Memory B cell (primary cell): ENCODE measurements around the gene ZBTB7C.

Experiments
- ATAC-seq: fragments of 150-1000 bp; cut with Tn5 transposase; 2 replicates; pipeline ENCODE4 v1.10.0; 2021; ENCODE audit warnings: low read depth, mild to moderate bottlenecking, moderate library complexity
- DNase-seq, 2 donors: peaks; one replicate each; pipeline ENCODE4 v3.0.0; 2022; ENCODE audit warnings: low spot score in 2 of 2
- H3K27ac Mint-ChIP-seq: one replicate; pipeline ENCODE4 v1.8.0; 2022; ENCODE audit warnings: mild to moderate bottlenecking, moderate library complexity, mixed read lengths
- H3K27me3 Mint-ChIP-seq: one replicate; pipeline ENCODE4 v1.8.0; 2022; ENCODE audit warnings: mixed read lengths
- H3K36me3 Mint-ChIP-seq: one replicate; pipeline ENCODE4 v1.8.0; 2022; ENCODE audit warnings: mild to moderate bottlenecking, mixed read lengths
- H3K4me1 Mint-ChIP-seq: one replicate; pipeline ENCODE4 v1.8.0; 2022; ENCODE audit warnings: mixed read lengths
- H3K4me3 Mint-ChIP-seq: one replicate; pipeline ENCODE4 v1.8.0; 2022; ENCODE audit warnings: mild to moderate bottlenecking, moderate library complexity, mixed read lengths
- H3K9me3 Mint-ChIP-seq: one replicate; pipeline ENCODE4 v1.8.0; 2022; ENCODE audit warnings: mixed read lengths

The ZBTB7C gene

DNA sequence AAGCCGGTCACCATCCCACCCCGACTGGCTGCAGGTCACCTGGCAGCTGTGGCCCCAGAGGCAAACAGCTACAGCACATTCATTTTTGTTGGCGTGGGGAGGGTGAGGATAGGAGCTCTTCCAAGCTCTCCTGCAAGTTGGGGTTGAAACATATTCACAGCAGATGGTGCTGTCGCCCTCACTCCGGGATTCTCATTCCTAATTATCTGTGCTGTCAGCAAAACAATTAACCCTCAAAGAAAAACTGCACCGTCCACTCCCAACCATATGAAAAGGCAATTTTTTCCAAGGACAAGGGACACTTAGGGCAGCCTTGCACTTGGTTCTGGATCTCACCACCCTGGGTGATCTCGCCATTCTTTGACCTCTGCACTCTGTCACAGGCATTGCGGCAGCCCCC lies 68.6 kb downstream of the ZBTB7C start:
- no peaks in the 10 kb centered on the region for H3K27me3 Mint-ChIP-seq
- H3K4me3 Mint-ChIP-seq = no peak overlapping the region
- no peaks in the 10 kb centered on the region for H3K4me1 Mint-ChIP-seq
- no peak for DNase-seq
- H3K36me3 Mint-ChIP-seq = no peaks in the 10 kb centered on the region
- ATAC-seq = no peak
- H3K27ac Mint-ChIP-seq = no peak overlapping the region
- no peaks in the 10 kb centered on the region for H3K9me3 Mint-ChIP-seq

DNA sequence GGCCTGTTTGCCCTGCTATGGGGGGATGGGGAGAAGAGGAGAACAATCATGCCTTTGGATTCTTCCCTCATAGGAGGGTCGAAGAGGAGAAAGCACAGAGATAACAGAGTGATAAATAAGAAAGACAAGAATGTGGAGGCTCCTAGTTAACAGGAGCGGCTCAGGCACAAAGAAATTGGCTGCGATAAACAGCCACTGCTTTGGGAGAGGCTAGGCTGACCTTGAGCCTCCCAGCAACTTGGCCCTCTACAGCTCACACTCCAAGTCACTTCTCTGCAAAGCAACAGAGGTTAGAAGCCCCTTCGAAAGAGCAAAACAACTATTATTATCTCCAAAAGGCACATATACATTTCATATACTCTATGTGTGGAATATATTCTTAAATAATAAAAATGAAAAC lies 69.5 kb downstream of the ZBTB7C start:
- Mint-ChIP-seq H3K27ac (no peak overlapping the region), H3K4me1 (no peaks in the 10 kb centered on the region), H3K4me3 (no peak overlapping the region), H3K36me3 (no peaks in the 10 kb centered on the region), H3K27me3 (no peaks in the 10 kb centered on the region), H3K9me3 (no peaks in the 10 kb centered on the region)
- ATAC-seq (no peak), DNase-seq (no peak)

DNA sequence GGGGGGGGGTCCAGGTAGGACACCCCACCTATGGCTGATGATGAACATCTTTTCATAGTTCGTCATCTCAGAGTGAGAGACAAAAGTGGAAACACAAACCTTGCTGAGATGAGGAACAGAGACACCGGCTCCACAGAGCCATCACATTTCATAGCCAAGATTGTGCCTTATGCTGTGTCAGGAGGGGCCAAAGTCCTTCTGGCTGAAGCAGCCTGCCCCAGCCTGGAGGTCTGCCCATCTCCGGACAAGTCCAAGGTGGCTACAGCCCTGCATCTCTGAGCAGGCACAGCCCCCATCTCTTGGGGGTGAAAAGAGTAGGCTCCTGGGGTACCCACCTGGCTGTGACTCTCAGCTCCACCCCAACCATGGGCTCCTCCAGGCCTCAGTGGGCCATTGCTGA lies 70.3 kb downstream of the ZBTB7C start:
- Mint-ChIP-seq H3K27ac (no peak overlapping the region), H3K4me3 (no peak overlapping the region), H3K36me3 (no peaks in the 10 kb centered on the region), H3K27me3 (peaks cover 2% of the 10 kb centered on the region), H3K4me1 (no peaks in the 10 kb centered on the region), H3K9me3 (no peaks in the 10 kb centered on the region)
- no peak for DNase-seq
- no peak for ATAC-seq

DNA sequence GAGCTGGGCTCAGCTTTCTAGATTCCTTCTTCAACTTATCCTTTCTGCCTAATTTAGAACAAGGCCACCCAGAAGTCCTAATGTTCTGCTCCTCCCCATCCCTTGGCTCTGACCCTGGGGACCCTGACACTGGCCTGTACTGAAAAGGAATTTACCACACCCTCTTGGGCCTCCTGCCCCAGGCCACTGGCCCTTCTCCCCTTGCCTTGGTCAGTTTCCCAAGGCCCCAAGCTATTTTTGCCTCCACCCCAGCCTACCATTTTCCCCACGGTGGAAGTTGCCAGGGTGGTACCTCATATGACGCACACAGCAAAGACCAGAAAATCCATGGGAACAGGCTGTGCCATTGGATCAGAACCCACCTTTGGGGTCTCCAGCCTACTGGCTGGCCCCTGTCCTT lies 72.1 kb downstream of the ZBTB7C start:
- Mint-ChIP-seq H3K9me3 (no peaks in the 10 kb centered on the region), H3K27me3 (peaks cover 3% of the 10 kb centered on the region), H3K4me1 (no peaks in the 10 kb centered on the region), H3K4me3 (no peak overlapping the region), H3K36me3 (no peaks in the 10 kb centered on the region), H3K27ac (no peak overlapping the region)
- ATAC-seq (no peak), DNase-seq (no peak)

DNA sequence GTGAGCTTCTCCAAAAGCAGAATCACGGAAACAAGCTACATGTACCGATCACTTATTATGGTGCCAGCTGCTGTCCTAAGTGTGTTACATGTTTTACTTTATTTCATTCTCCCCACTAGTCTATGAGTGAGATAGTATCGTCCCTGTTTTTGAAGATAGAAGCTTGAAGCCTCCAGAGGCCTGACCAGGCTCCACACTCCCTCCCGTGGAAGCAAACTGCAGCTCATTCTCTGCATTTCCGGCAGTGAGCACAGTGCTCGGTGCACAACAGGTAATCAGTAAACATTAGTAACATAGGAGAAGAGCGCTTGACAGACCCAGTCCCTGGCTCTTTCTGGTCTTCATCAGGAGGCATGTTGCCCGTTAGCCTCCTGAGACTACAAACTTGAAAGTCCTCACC lies 72.9 kb downstream of the ZBTB7C start:
- DNase-seq (no peak), ATAC-seq (no peak)
- Mint-ChIP-seq H3K4me1 (no peaks in the 10 kb centered on the region), H3K27me3 (peaks cover 4% of the 10 kb centered on the region), H3K36me3 (no peaks in the 10 kb centered on the region), H3K9me3 (no peaks in the 10 kb centered on the region), H3K27ac (no peak overlapping the region), H3K4me3 (no peak overlapping the region)

DNA sequence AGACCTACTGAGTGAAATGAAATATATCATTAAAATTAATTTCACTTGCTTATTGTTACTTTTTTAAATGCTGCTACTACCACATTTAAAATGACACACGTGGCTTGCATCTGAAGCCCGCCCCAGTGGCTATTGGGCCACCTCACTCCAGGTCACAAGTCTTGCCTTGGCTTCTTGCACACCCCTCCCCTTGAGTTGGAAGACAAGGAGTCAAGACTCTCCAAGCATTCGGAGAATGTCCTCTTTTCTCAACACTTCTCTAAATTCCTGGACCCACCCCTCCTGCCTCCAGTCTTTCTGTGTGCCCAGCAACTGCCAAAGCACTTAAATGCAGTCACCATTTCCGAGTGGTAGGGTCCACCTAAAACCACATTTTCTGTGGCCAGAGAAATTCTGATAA lies 73.4 kb downstream of the ZBTB7C start:
- no peaks in the 10 kb centered on the region for H3K4me1 Mint-ChIP-seq
- no peak overlapping the region for H3K27ac Mint-ChIP-seq
- peaks cover 4% of the 10 kb centered on the region for H3K27me3 Mint-ChIP-seq
- H3K9me3 Mint-ChIP-seq = no peaks in the 10 kb centered on the region
- no peak for DNase-seq
- no peak for ATAC-seq
- no peaks in the 10 kb centered on the region for H3K36me3 Mint-ChIP-seq
- H3K4me3 Mint-ChIP-seq = no peak overlapping the region

DNA sequence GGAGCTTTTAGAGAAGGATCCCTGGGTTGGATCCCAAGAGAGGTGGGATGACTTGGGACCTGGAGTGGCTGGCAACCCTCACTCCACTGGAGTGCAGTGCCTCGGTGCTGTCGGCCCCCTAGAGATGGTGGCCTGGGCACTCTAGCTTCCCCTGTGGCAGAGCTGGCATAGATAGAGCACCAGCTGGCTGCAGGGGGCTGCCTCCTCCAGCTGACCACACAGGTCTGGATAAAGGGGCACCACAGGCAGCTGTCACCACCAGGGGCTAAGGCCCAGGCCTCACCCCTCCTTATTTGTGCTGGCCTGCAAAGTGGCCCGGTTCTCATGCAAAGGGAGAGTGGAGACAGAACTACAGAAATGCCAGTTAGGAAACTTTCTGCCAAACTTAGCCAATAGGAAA lies 74.3 kb downstream of the ZBTB7C start:
- no peak for DNase-seq

DNA sequence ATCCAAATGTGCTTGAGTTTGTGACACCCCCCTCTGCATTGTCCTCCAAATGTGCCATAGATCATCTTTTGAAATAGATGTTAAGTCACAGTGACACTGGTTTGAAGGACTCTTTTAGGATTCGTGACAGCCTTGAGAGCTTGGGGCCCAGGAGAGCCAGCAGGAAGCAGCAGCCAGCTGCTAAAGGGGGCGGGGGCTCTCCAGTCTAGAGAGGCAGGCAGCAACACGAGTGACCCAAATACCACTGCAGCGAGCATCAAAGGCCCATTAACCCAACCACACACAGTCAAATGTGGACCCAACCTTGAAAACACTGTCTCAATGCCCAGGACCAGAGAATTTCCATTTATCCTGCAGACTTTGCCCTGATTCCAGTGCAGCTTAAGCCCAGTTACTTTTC lies 75.6 kb downstream of the ZBTB7C start:
- H3K36me3 Mint-ChIP-seq = no peaks in the 10 kb centered on the region
- no peak overlapping the region for H3K4me3 Mint-ChIP-seq
- H3K27me3 Mint-ChIP-seq = peaks cover 4% of the 10 kb centered on the region
- no peaks in the 10 kb centered on the region for H3K4me1 Mint-ChIP-seq
- no peak overlapping the region for H3K27ac Mint-ChIP-seq
- no peaks in the 10 kb centered on the region for H3K9me3 Mint-ChIP-seq
- ATAC-seq (no peak), DNase-seq (no peak)

More for the DNA sequence above, 74.3 kb downstream of the ZBTB7C start:
- Mint-ChIP-seq H3K9me3 (no peaks in the 10 kb centered on the region), H3K4me1 (no peaks in the 10 kb centered on the region), H3K4me3 (no peak overlapping the region), H3K27ac (no peak overlapping the region), H3K27me3 (peaks cover 4% of the 10 kb centered on the region), H3K36me3 (no peaks in the 10 kb centered on the region)
- ATAC-seq = no peak

DNA sequence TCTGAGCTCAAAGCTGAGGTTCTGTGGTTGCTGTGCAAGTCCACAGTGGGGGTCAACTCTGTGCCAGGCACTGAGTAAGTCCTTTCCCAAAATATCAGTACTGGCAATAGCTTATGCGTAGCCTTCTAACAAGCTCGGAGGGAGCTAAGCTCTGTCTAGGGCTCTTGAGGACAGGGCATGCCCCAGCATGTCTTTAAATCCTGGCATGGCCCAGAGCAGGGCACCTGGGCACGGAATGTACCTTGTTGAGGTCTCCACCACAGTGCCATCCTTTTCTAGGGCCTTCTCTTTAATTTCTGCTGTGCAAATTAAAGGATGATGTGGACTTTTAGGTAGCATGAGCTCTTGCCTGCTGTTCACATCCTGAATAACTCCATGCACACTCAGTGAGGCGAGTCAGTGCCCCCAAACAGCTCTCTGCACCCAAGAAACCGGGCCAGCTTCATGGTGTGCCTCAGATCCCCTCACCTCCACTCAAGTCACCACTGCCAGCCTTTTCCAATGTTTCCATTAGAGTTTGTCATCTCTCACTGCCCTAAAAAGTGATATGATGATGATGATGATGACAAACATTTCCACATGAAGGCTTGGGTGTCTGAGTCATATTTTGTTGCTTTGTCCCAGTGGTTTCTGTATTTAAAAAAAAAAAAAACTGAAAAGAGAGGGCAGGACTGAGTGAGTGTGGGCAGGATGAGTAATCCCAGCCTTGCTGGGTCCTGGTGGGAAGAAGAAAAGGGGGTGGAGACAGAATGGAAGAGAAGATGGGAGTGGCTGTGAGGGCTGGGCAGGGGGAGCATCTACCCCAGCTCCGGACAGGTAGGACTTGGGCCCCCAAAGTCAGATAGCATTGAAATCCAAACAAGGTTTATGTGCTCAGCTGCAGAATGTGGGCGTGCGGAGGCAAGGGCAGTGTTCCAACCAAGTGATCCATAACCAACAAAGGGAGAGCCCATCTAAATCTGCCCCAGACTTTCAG lies 78.9 kb downstream of the ZBTB7C start:
- Mint-ChIP-seq H3K36me3 (no peaks in the 10 kb centered on the region), H3K27me3 (peaks cover 4% of the 10 kb centered on the region), H3K9me3 (no peaks in the 10 kb centered on the region), H3K4me3 (no peak overlapping the region), H3K27ac (no peak overlapping the region), H3K4me1 (no peaks in the 10 kb centered on the region)
- ATAC-seq (no peak), DNase-seq (no peak)

DNA sequence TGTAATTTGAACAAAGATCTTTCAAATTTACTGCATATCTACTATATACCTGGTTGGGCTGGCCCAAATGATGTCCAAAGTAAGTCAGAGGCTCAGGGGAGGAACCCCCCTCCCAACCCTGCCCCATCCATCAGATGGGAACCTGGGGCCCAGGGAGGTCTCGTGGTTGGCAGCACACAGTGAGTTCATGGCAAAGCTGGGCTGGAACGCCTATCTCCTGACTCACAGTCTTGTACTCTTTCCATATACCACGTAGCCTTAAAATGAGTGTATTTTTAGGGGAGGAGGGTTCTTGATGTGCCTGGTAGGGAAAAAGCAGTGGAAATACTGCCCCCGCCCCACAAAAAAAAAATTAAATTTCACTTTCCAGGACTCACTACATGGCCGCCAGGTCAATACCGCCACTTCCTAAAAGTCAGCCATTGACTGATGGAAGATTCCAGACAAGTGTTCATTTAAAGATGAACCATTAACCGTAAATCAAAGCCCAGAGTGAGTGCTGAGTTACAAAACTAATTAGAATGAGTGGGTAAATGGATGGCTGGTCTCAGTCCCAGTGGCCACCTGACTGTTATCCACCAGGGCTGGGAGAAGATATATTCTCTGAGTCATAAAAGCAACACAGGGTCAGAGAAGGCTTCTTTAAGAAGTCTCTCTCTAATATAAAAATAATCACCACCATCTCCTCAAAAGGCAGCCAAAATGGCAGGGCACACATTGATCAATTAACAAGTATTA lies 80.5 kb downstream of the ZBTB7C start:
- DNase-seq (no peak), ATAC-seq (no peak)
- Mint-ChIP-seq H3K9me3 (no peaks in the 10 kb centered on the region), H3K27me3 (peaks cover 6% of the 10 kb centered on the region), H3K4me3 (no peak overlapping the region), H3K36me3 (no peaks in the 10 kb centered on the region), H3K4me1 (no peaks in the 10 kb centered on the region), H3K27ac (no peak overlapping the region)

DNA sequence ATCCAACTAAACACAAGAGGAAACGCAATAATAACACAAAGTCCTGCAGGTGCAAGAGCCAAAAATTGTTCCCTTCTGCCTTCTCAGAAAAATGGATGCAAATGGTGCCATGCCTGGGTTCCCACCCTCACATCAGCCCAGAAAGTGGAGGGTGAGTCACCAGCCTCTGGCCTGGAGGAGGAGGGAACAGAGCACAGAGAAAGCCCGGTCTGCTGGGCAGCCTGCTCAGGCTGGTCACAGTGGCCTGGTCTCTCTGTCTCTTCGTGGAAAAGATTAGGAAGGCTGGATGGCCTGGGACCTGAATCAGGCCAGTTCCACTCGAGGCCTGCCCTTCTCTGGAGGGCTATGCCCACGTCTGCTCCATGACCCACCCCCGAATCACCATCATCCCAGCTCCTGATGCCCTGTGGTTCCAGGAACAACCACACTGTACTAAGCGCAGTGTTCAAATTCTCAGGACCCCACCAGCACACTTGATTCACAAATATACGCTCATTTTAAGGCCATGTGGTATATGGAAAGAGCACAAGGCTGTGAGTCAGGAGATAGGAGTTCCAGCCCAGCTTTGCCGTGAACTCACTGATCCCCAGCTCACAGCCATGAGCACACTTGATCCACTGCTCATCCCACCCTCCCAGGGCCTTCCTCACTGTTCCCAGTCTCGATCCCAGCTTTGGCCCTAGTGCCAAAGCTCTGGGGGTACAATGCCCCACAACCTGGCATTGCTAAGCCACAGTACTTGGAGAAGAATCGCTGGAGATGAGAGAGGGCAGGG lies 82.1 kb downstream of the ZBTB7C start:
- Mint-ChIP-seq H3K27me3 (peaks cover 5% of the 10 kb centered on the region), H3K4me3 (no peak overlapping the region), H3K36me3 (no peaks in the 10 kb centered on the region), H3K9me3 (no peaks in the 10 kb centered on the region), H3K4me1 (no peaks in the 10 kb centered on the region), H3K27ac (no peak overlapping the region)
- ATAC-seq (no peak), DNase-seq (no peak)

DNA sequence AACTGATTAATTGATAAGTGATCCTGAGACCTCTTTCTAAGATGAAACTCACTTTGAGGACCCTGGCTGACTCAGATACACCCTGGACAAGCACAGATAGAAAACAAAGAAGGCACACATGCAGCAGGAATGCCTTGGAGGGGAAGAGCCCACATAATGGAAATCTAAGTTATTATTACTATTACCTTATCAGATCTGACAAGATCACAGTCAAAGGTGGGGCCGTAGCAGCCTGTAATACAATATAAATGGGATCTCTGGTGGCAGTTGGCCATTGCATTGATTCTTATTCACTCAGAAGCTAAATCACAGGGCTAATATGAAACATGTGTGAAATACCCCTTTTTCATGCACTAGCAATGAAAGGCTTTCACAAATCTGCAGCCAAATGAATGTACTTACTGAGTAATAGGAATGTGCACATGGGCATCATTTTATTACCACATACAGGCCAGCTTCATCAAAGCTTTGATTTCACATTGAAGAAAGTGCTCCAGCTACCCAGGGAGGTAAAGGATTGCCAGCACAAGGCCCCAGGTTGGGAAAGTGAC lies 84.0 kb downstream of the ZBTB7C start:
- no peaks in the 10 kb centered on the region for H3K9me3 Mint-ChIP-seq
- H3K36me3 Mint-ChIP-seq = no peaks in the 10 kb centered on the region
- no peaks in the 10 kb centered on the region for H3K4me1 Mint-ChIP-seq
- no peak overlapping the region for H3K27ac Mint-ChIP-seq
- ATAC-seq (no peak), DNase-seq (no peak)
- peaks cover 6% of the 10 kb centered on the region for H3K27me3 Mint-ChIP-seq
- H3K4me3 Mint-ChIP-seq = no peak overlapping the region

DNA sequence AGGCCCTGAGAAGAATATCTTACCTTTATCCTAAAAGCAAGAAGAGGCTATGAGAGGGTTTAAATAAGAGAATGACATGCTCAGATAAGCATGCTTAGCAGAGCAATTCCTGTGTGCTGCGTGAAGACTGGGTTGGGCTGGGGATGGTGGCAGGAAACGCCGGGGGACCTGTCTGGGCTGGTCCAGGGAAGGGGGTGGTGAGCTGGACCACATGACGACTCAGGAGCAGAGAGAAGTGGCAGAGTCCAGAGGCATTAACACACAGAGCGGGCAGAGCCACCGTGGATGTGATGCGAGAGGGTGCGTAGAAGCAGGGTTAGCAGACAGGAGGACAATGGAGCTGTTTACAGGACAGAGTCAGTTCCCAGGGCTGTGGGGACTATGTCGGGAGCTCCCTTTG lies 84.5 kb downstream of the ZBTB7C start:
- Mint-ChIP-seq H3K4me3 (no peak overlapping the region), H3K27ac (no peak overlapping the region), H3K27me3 (peaks cover 10% of the 10 kb centered on the region), H3K9me3 (no peaks in the 10 kb centered on the region), H3K4me1 (no peaks in the 10 kb centered on the region), H3K36me3 (no peaks in the 10 kb centered on the region)
- no peak for DNase-seq
- ATAC-seq = no peak

DNA sequence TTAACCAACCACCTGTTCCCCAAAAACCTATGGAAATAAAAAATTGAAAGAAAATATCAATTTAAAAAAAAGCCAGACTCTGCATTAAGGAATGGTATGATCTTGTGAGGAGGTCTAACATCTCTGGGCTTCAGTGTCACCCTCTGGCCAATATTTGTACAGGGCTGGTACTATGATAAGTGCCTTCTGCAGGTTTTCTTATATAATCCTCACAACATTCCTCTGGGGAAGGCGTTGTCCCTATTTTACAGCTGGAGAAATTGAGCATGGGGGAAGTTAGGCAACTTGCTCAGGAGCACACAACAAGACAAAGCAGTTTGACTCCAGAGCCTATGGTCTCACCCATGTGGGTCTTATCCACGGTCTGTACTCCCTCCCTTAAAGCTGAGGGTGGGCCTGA lies 86.0 kb downstream of the ZBTB7C start:
- Mint-ChIP-seq H3K27me3 (peaks cover 14% of the 10 kb centered on the region), H3K27ac (no peak overlapping the region), H3K36me3 (no peaks in the 10 kb centered on the region), H3K9me3 (no peaks in the 10 kb centered on the region), H3K4me3 (no peak overlapping the region), H3K4me1 (no peaks in the 10 kb centered on the region)
- ATAC-seq (no peak), DNase-seq (no peak)
